HG03354 (cell line): ENCODE measurements around the gene CLCA1.

Source experiments
- ATAC-seq: cut with Tn5 transposase; IDR thresholded peaks from one replicate; pipeline ENCODE4 v1.9.1; 2021; ENCODE audit warnings: mild to moderate bottlenecking; ENCODE audit not compliant: unreplicated experiment, poor library complexity, severe bottlenecking

Gene CLCA1

GRCh38 chr1:86502125-86502646, 33.5 kb downstream of the CLCA1 start:
- peak; percentile 79 for ATAC-seq

GRCh38 chr1:86502721-86503405, 34.1 kb downstream of the CLCA1 start:
- ATAC-seq: no peak

- no peak for ATAC-seq
Observed at GRCh38 chr1:86503406-86504136, 34.8 kb downstream of the CLCA1 start.

- ATAC-seq: no peak
Observed at GRCh38 chr1:86504137-86504479, 35.4 kb downstream of the CLCA1 start.

- ATAC-seq: no peak
Observed at GRCh38 chr1:86504895-86505563, 36.3 kb downstream of the CLCA1 start.

GRCh38 chr1:86505564-86505902, 36.8 kb downstream of the CLCA1 start:
- no peak for ATAC-seq

- ATAC-seq: peak; percentile 75
Observed at GRCh38 chr1:86507935-86508582, 39.3 kb downstream of the CLCA1 start.

GRCh38 chr1:86508583-86508969, 39.8 kb downstream of the CLCA1 start:
- no peak for ATAC-seq

GRCh38 chr1:86515597-86515996, 46.9 kb downstream of the CLCA1 start:
- no peak for ATAC-seq

- no peak for ATAC-seq
Observed at GRCh38 chr1:86516335-86516734, 47.6 kb downstream of the CLCA1 start.

GRCh38 chr1:86517336-86517735, 48.6 kb downstream of the CLCA1 start:
- no peak for ATAC-seq

- ATAC-seq: no peak
Observed at GRCh38 chr1:86520789-86521521, 52.2 kb downstream of the CLCA1 start.

- no peak for ATAC-seq
Observed at GRCh38 chr1:86521522-86521891, 52.8 kb downstream of the CLCA1 start.

GRCh38 chr1:86522240-86522639, 53.5 kb downstream of the CLCA1 start:
- ATAC-seq: no peak

GRCh38 chr1:86523670-86524354, 55.1 kb downstream of the CLCA1 start:
- ATAC-seq: no peak

GRCh38 chr1:86527306-86527705, 58.6 kb downstream of the CLCA1 start:
- ATAC-seq: no peak

- no peak for ATAC-seq
Observed at GRCh38 chr1:86530211-86530845, 61.6 kb downstream of the CLCA1 start.

- no peak for ATAC-seq
Observed at GRCh38 chr1:86537928-86538695, 69.4 kb downstream of the CLCA1 start.
